Aorta (tissue), 5 donors: Measurements from ENCODE around the gene GPHN. TPM values are rescaled to one million over a fixed set of nuclear protein-coding genes. Genes with fewer than 3 reads are reported as not detected.
A peak's percentile ranks its signal among the peaks of the same experiment; 100 is the strongest.
"Not testable (repeated sequence)": the region's sequence is repeated elsewhere in the genome, so short reads cannot be mapped to it uniquely, and the experiment has no call there.

Experiments used
- ATAC-seq: fragments of 200-7000 bp; cut with Tn5 transposase; one replicate; pipeline ENCODE4 v1.9.1; 2022; ENCODE audit warnings: moderate library complexity; ENCODE audit not compliant: low FRiP score
- DNase-seq, 2 donors: peaks; one replicate each; pipeline ENCODE4 v3.0.0-alpha.2; 2020
- H3K27ac ChIP-seq, 2 donors: one replicate each; pipeline ENCODE4 v1.5.1; 2013; ENCODE audit warnings: low read length in 2 of 2, mild to moderate bottlenecking in 2 of 2, moderate library complexity in 2 of 2, control low read depth in 1 of 2, inconsistent platforms in 1 of 2, low read depth in 1 of 2
- H3K27me3 ChIP-seq, 2 donors: one replicate each; pipeline ENCODE4 v1.6.1; 2013; ENCODE audit warnings: control low read depth in 1 of 2, low read length in 1 of 2, mild to moderate bottlenecking in 1 of 2, moderate library complexity in 1 of 2; ENCODE audit not compliant: insufficient read depth in 2 of 2, control insufficient read depth in 1 of 2
- H3K36me3 ChIP-seq, 2 donors: one replicate each; pipeline ENCODE4 v1.6.1; 2013; ENCODE audit warnings: control low read depth in 1 of 2, low read length in 1 of 2, mild to moderate bottlenecking in 1 of 2; ENCODE audit not compliant: insufficient read depth in 2 of 2, control insufficient read depth in 1 of 2
- H3K4me1 ChIP-seq, 2 donors: one replicate each; pipeline ENCODE4 v1.6.1; 2013; ENCODE audit warnings: low read length in 2 of 2, control low read depth in 1 of 2, mild to moderate bottlenecking in 1 of 2, moderate library complexity in 1 of 2; ENCODE audit not compliant: insufficient read depth in 2 of 2, control insufficient read depth in 1 of 2
- H3K4me3 ChIP-seq, 2 donors: one replicate each; pipeline ENCODE4 v1.5.1; 2013; ENCODE audit warnings: low read length in 2 of 2, control low read depth in 1 of 2, mild to moderate bottlenecking in 1 of 2
- H3K9me3 ChIP-seq: one replicate; pipeline ENCODE4 v1.6.1; 2013; ENCODE audit warnings: mild to moderate bottlenecking, low read length; ENCODE audit not compliant: control insufficient read depth
- WGBS, 2 donors: extraction: QIAGEN DNeasy Blood & Tissue Kit; methylation state at CpG; one replicate each; pipeline ENCODE4 v1.1.7; 2013; 5-methylcytosine and 5-hydroxymethylcytosine counted together
- intact Hi-C, 2 donors: fragments of 100-400 bp; cut with DNase I; formaldehyde crosslinking; loops; one replicate each; pipeline versions ENCODE4 v1.14.2 to v1.15.0; 2022
- polyA plus RNA-seq, 2 donors: library from polyadenylated mRNA; stranded (reverse); fragments of 200-250 nt; gene quantifications; one replicate each; pipeline ENCODE4 v1.2.3, GENCODE V29; 2013
- total RNA-seq, 2 donors: library from RNA; stranded (reverse); fragmentation: NEBNext Ultra II Directional; extraction: Animal tissue kit (Norgen Biotek cat#: 25700); gene quantifications; one replicate each; pipeline ENCODE4 v1.2.1, GENCODE V29; 2021
- donor health status: healthy with polysubstance abuse.
- donor health status: Bipolar disorder and iron deficiency.
- donor health status: DM: no; HTN: no; CAD: no.
- donor health status: DM: no; HTN: no; CAD: no.
- donor health status: DM: yes; HTN: yes; CAD: no.

The GPHN gene
- total and polyA plus RNA-seq, 4 donors = 6.3 to 22.2 (median 14.4) TPM

DNA sequence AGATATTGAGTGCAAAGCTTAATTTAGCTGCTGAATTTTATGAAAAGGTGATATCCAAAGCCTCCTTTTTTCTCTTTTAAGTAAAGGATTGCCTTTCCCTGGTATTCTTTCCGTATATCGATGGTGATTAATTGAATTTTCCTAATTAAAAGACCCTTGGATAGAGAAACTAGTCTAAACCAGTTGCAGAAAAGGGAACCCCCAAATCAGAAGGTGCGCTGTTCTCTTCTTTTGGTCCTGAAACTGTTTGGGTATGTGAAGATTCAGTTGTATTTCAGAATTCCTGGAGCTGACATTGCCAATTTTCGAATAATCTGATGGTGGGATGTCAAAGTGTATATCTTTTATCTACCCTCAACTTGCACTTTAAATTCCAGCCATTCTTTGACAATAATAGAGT, 1.9 kb downstream of the GPHN start:
- ATAC-seq (no peak), DNase-seq (no peak)
- Histone ChIP-seq H3K4me3 (peak overlapping the region; percentile 80 to 81), H3K9me3 (no peaks in the 10 kb centered on the region), H3K4me1 (no peaks in the 10 kb centered on the region), H3K27me3 (no peaks in the 10 kb centered on the region), H3K36me3 (no peaks in the 10 kb centered on the region), H3K27ac (no peak overlapping the region)
- WGBS, 2 donors = 32 to 34% methylated on average over 4 of the region's 4 CpGs
- intact Hi-C loops = loop anchor here in 1 of 2 donors (5.0 kb wide), 1 partner anchor 732 kb away; the partner anchor contains the start of gene PALS1

DNA sequence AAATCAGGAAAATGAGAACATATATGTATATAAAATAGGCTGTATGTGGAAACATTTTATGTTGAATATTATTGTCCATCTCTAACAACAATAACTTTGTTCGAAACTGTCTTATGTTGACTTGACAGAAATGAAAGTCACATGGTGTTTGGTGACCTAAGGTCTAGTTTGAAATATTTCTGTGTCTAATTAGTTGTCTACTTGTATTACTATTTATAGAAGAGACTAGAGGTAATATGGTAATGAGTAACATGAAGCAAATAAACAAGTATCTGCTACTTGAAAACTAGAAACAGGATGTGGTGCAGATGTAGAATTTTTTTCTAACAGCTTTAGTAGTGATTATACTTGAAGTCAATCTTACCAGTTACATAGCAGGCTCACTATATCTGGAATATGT, 3.9 kb downstream of the GPHN start:
- no peaks in the 10 kb centered on the region for H3K36me3 ChIP-seq
- H3K9me3 ChIP-seq = no peaks in the 10 kb centered on the region
- H3K27me3 ChIP-seq = no peaks in the 10 kb centered on the region
- no peak overlapping the region for H3K27ac ChIP-seq
- ATAC-seq (no peak), DNase-seq (no peak)
- no peaks in the 10 kb centered on the region for H3K4me1 ChIP-seq
- H3K4me3 ChIP-seq = no peak overlapping the region
- intact Hi-C loops = loop anchor here in 1 of 2 donors (5.0 kb wide), 1 partner anchor 730 kb away; the partner anchor contains the start of gene PALS1
- WGBS, 2 donors = 93 to 94% methylated on average over 1 of the region's 1 CpG

DNA sequence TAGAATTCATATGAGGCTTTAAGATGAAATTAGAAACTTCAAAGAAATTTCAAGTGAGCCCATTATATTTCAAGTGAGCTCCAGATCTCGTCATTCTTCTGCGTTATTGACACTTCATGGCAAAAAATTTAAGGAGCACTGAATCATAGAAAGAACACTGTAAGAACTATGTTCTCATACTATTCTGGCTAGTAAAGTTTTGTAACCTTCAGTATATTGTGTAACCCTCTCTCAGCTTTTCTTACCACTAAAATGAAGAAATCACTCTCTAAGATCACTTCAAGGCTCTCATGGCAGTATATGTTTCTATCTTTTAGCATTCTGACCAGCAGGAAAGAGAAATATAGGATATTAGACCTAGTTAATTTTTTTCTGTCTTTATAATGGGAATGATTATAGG, 6.3 kb downstream of the GPHN start:
- WGBS, 2 donors = 95 to 97% methylated on average over 2 of the region's 2 CpGs
- H3K9me3 ChIP-seq = no peaks in the 10 kb centered on the region
- intact Hi-C loops = loop anchor here in 1 of 2 donors (5.0 kb wide), 1 partner anchor 728 kb away; the partner anchor contains the start of gene PALS1
- DNase-seq (no peak), ATAC-seq (no peak)
- H3K36me3 ChIP-seq = no peaks in the 10 kb centered on the region
- H3K27me3 ChIP-seq = no peaks in the 10 kb centered on the region
- H3K4me3 ChIP-seq = no peak overlapping the region
- no peak overlapping the region for H3K27ac ChIP-seq
- no peaks in the 10 kb centered on the region for H3K4me1 ChIP-seq

- WGBS, 2 donors = 95% methylated on average over 9 of the region's 9 CpGs
- peak in 1 of 2 donors; percentile 13 for DNase-seq
- intact Hi-C loops = no loop called here
Measured at GRCh38 chr14:66530526-66530925, 22.6 kb downstream of the GPHN start.

DNA sequence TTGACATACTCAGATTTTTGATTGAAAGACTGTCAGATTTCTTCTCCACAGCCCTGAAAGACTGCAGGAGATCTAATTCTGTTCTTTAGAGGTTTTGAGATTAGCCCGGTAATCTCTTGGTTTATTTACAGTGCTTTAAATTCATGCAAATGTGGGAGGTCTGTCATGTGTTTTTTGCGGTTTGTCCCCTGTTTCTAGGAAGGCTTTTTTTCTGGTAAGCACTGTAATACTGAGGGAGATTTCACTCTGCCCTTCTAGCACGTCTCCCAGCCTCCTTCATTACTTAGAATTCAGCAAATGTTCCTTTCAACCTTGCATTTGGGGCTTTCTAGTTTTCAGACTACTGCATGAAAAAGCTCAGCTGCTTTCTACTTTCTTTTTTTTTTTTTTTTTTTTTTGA, 31.1 kb downstream of the GPHN start:
- Histone ChIP-seq H3K36me3 (no peaks in the 10 kb centered on the region), H3K4me3 (no peak overlapping the region), H3K27ac (no peak overlapping the region), H3K9me3 (no peaks in the 10 kb centered on the region), H3K27me3 (no peaks in the 10 kb centered on the region), H3K4me1 (no peaks in the 10 kb centered on the region)
- WGBS, 2 donors = 79 to 87% methylated on average over 3 of the region's 3 CpGs
- no peak for DNase-seq
- ATAC-seq = no peak
- intact Hi-C loops = no loop called here

More at GRCh38 chr14:66530526-66530925, 22.6 kb downstream of the GPHN start:
- no peak for ATAC-seq
- no peaks in the 10 kb centered on the region for H3K9me3 ChIP-seq
- H3K27me3 ChIP-seq = no peaks in the 10 kb centered on the region
- H3K27ac ChIP-seq = no peak overlapping the region
- no peaks in the 10 kb centered on the region for H3K36me3 ChIP-seq
- H3K4me3 ChIP-seq = no peak overlapping the region
- no peaks in the 10 kb centered on the region for H3K4me1 ChIP-seq

- Histone ChIP-seq H3K27ac (no peak overlapping the region), H3K27me3 (no peaks in the 10 kb centered on the region), H3K36me3 (no peaks in the 10 kb centered on the region), H3K4me3 (no peak overlapping the region), H3K9me3 (no peaks in the 10 kb centered on the region), H3K4me1 (no peaks in the 10 kb centered on the region)
- DNase-seq (no peak), ATAC-seq (no peak)
- intact Hi-C loops = no loop called here
- WGBS, 2 donors = 4 to 6% methylated on average over 1 of the region's 1 CpG
Measured at GRCh38 chr14:66540038-66540437, 32.1 kb downstream of the GPHN start.

DNA sequence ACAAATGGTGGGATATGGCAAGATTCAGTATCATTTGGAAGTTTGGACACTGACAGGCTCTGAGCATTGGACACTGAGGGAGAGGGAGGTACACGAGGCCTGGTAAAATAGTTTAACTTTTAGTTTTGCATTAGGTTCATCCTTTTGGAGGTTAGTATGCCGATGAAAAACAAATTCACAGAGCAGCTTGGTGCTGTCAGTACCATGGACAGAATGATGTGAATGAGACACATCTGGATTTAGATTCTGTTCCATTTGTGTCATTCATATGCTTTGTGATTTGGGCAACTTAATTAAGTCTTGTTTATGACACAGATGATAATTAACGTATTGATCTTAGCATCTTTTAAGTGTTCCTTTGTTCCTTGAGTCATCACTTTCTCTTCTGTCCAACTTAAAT, 33.7 kb downstream of the GPHN start:
- WGBS, 2 donors = 93 to 94% methylated on average over 3 of the region's 3 CpGs

DNA sequence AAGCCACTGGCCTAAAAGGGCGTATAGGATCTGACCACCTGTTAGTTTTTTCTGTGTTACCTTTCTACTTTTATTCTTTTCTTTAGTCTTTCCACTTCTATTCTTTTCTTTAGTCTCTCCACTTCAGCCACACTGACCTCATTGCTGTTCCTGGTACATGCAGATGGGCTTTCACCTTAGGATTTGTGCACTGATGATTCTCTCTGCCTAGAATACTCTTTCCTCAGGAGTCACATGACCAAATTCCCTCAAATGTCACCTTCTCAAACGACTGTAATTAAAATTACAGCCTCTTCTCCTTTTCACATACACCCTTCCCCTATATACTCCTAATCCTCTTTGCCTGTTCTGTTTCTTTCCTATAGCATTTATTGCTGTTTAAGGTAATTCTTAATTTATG, 36.0 kb downstream of the GPHN start:
- H3K27ac ChIP-seq = no peak overlapping the region
- no peak for DNase-seq
- no peaks in the 10 kb centered on the region for H3K4me1 ChIP-seq
- intact Hi-C loops = no loop called here
- ATAC-seq = no peak
- WGBS, 2 donors = 58 to 60% methylated on average over 2 of the region's 2 CpGs
- no peaks in the 10 kb centered on the region for H3K27me3 ChIP-seq
- no peaks in the 10 kb centered on the region for H3K9me3 ChIP-seq
- H3K36me3 ChIP-seq = no peaks in the 10 kb centered on the region
- H3K4me3 ChIP-seq = no peak overlapping the region

More for the DNA sequence above, 33.7 kb downstream of the GPHN start:
- ATAC-seq = no peak
- intact Hi-C loops = no loop called here
- Histone ChIP-seq H3K4me1 (no peaks in the 10 kb centered on the region), H3K27me3 (no peaks in the 10 kb centered on the region), H3K4me3 (no peak overlapping the region), H3K9me3 (no peaks in the 10 kb centered on the region), H3K27ac (no peak overlapping the region), H3K36me3 (no peaks in the 10 kb centered on the region)
- no peak for DNase-seq

GRCh38 chr14:66545191-66545590, 37.2 kb downstream of the GPHN start:
- H3K4me1 ChIP-seq, H3K27ac ChIP-seq, H3K36me3 ChIP-seq, ATAC-seq, H3K9me3 ChIP-seq, H3K4me3 ChIP-seq, H3K27me3 ChIP-seq, intact Hi-C loops, DNase-seq: not testable (repeated sequence)
- 96 to 97% methylated on average over 6 to 24 of the region's 32 CpGs for WGBS, 2 donors
